GM13976 (cell line): Measurements from ENCODE around the gene CFB.

Experiments
- DNase-seq: peaks from one replicate; pipeline ENCODE4 v3.0.0; 2012; ENCODE audit warnings: low spot score
- CTCF ChIP-seq: IDR thresholded peaks from 2 replicates; pipeline ENCODE4 v1.5.1; 2012; ENCODE audit warnings: borderline replicate concordance, mild to moderate bottlenecking; ENCODE audit not compliant: insufficient read depth; ENCODE audit errors: extremely low read depth, missing control alignments, control extremely low read depth
- in situ Hi-C: fragments of 300-500 bp; cut with MboI; formaldehyde crosslinking; loops from one replicate; pipeline ENCODE4 v1.12.0; 2022; ENCODE audit warnings: low sequenced_read_pairs, mixed read lengths, inconsistent platforms; ENCODE audit not compliant: unreplicated experiment

Gene CFB

GRCh38 chr6:31940256-31940664 lies 5.6 kb upstream of the CFB start:
- TF ChIP-seq CTCF, result no peak
- in situ Hi-C loops, result no loop called here
- no peak for DNase-seq

- TF ChIP-seq CTCF, result no peak
- in situ Hi-C loops, result no loop called here
- no peak for DNase-seq
Measured at GRCh38 chr6:31943742-31944141, 2.2 kb upstream of the CFB start.

- no peak for DNase-seq
- no peak for TF ChIP-seq CTCF
- in situ Hi-C loops, result no loop called here
Measured at GRCh38 chr6:31945154-31945506, 765 bp upstream of the CFB start.

- in situ Hi-C loops, result no loop called here
- TF ChIP-seq CTCF, result no peak
- DNase-seq, result no peak
Measured at GRCh38 chr6:31946370-31946885, 533 bp downstream of the CFB start.

- no peak for DNase-seq
- in situ Hi-C loops, result no loop called here
Measured at GRCh38 chr6:31947070-31947675, 1.3 kb downstream of the CFB start.

GRCh38 chr6:31947864-31948263 lies 2.0 kb downstream of the CFB start:
- no peak for DNase-seq
- in situ Hi-C loops, result no loop called here
- TF ChIP-seq CTCF, result no peak

More at GRCh38 chr6:31947070-31947675, 1.3 kb downstream of the CFB start:
- no peak for TF ChIP-seq CTCF
